IPS-18a (cell line): ENCODE data around the gene MDC1.
"Not testable (repeated sequence)": the region's sequence is repeated elsewhere in the genome, so short reads cannot be mapped to it uniquely, and the experiment has no call there.

Source experiments
- H3K27ac ChIP-seq: one replicate; pipeline ENCODE4 v1.5.1; 2013; ENCODE audit warnings: low read length
- H3K27me3 ChIP-seq: one replicate; pipeline ENCODE4 v1.6.1; 2013; ENCODE audit warnings: mild to moderate bottlenecking, low read length; ENCODE audit not compliant: control insufficient read depth, insufficient read depth
- H3K36me3 ChIP-seq: one replicate; pipeline ENCODE4 v1.6.1; 2013; ENCODE audit warnings: low read depth, low read length; ENCODE audit not compliant: control insufficient read depth
- H3K4me1 ChIP-seq: one replicate; pipeline ENCODE4 v1.6.1; 2013; ENCODE audit warnings: low read depth, low read length; ENCODE audit not compliant: control insufficient read depth
- H3K4me3 ChIP-seq: one replicate; pipeline ENCODE4 v1.5.1; 2013; ENCODE audit warnings: low read length
- H3K9ac ChIP-seq: one replicate; pipeline ENCODE4 v1.6.1; 2013; ENCODE audit warnings: mild to moderate bottlenecking, low read length, moderate library complexity
- H3K9me3 ChIP-seq: one replicate; pipeline ENCODE4 v1.6.1; 2013; ENCODE audit warnings: low read depth, low read length; ENCODE audit not compliant: control insufficient read depth

Gene MDC1

GRCh38 chr6:30756405-30757003 is 39.4 kb upstream of the MDC1 start:
- not testable (repeated sequence) for H3K36me3 ChIP-seq, H3K9me3 ChIP-seq, H3K9ac ChIP-seq, H3K27ac ChIP-seq, H3K27me3 ChIP-seq, H3K4me3 ChIP-seq, H3K4me1 ChIP-seq

- no peak overlapping the region for H3K9ac ChIP-seq
- H3K27me3 ChIP-seq: no peaks in the 10 kb centered on the region
- peaks cover 5% of the 10 kb centered on the region for H3K4me1 ChIP-seq
- no peaks in the 10 kb centered on the region for H3K36me3 ChIP-seq
- H3K9me3 ChIP-seq: no peaks in the 10 kb centered on the region
- H3K4me3 ChIP-seq: no peak overlapping the region
- no peak overlapping the region for H3K27ac ChIP-seq
These were observed 37.5 kb upstream of the MDC1 start for GRCh38 chr6:30754631-30755030.

- Histone ChIP-seq H3K9ac (no peak overlapping the region), H3K27ac (no peak overlapping the region), H3K36me3 (no peaks in the 10 kb centered on the region), H3K9me3 (no peaks in the 10 kb centered on the region), H3K4me1 (peaks cover 4% of the 10 kb centered on the region), H3K27me3 (no peaks in the 10 kb centered on the region), H3K4me3 (no peak overlapping the region)
These were observed 35.3 kb upstream of the MDC1 start for GRCh38 chr6:30752157-30752927.

GRCh38 chr6:30750379-30750668 is 33.2 kb upstream of the MDC1 start:
- H3K9me3 ChIP-seq: no peaks in the 10 kb centered on the region
- no peaks in the 10 kb centered on the region for H3K27me3 ChIP-seq
- no peak overlapping the region for H3K27ac ChIP-seq
- no peaks in the 10 kb centered on the region for H3K36me3 ChIP-seq
- peaks cover 4% of the 10 kb centered on the region for H3K4me1 ChIP-seq
- no peak overlapping the region for H3K4me3 ChIP-seq
- no peak overlapping the region for H3K9ac ChIP-seq

- Histone ChIP-seq H3K27ac (no peak overlapping the region), H3K4me1 (peaks cover 4% of the 10 kb centered on the region), H3K9ac (no peak overlapping the region)
These were observed 32.7 kb upstream of the MDC1 start for GRCh38 chr6:30749554-30750378.

GRCh38 chr6:30748851-30749540 is 31.9 kb upstream of the MDC1 start:
- peaks cover 4% of the 10 kb centered on the region for H3K4me1 ChIP-seq
- H3K36me3 ChIP-seq: no peaks in the 10 kb centered on the region
- H3K27me3 ChIP-seq: no peaks in the 10 kb centered on the region
- H3K9ac ChIP-seq: no peak overlapping the region
- H3K9me3 ChIP-seq: no peaks in the 10 kb centered on the region
- no peak overlapping the region for H3K27ac ChIP-seq
- no peak overlapping the region for H3K4me3 ChIP-seq

More at GRCh38 chr6:30749554-30750378, 32.7 kb upstream of the MDC1 start:
- no peak overlapping the region for H3K4me3 ChIP-seq
- no peaks in the 10 kb centered on the region for H3K27me3 ChIP-seq
- H3K9me3 ChIP-seq: no peaks in the 10 kb centered on the region
- no peaks in the 10 kb centered on the region for H3K36me3 ChIP-seq

GRCh38 chr6:30747902-30748769 is 31.1 kb upstream of the MDC1 start:
- Histone ChIP-seq H3K4me3 (no peak overlapping the region), H3K4me1 (peaks cover 4% of the 10 kb centered on the region), H3K9me3 (no peaks in the 10 kb centered on the region), H3K9ac (no peak overlapping the region), H3K27me3 (no peaks in the 10 kb centered on the region), H3K36me3 (no peaks in the 10 kb centered on the region), H3K27ac (no peak overlapping the region)

GRCh38 chr6:30747300-30747687 is 30.2 kb upstream of the MDC1 start:
- Histone ChIP-seq H3K9me3 (no peaks in the 10 kb centered on the region), H3K36me3 (no peaks in the 10 kb centered on the region), H3K27ac (no peak overlapping the region), H3K27me3 (no peaks in the 10 kb centered on the region), H3K4me1 (peaks cover 4% of the 10 kb centered on the region), H3K4me3 (no peak overlapping the region), H3K9ac (no peak overlapping the region)

GRCh38 chr6:30744054-30744805 is 27.1 kb upstream of the MDC1 start, which contains the start of gene IER3:
Gene IER3 (minus strand): TSS chr6:30744547. CDS start chr6:30744518, 29 bp downstream.
- Histone ChIP-seq H3K27ac (no peak within 1 kb of the TSS), H3K9me3 (no peaks in the 10 kb centered on the region), H3K4me1 (peaks cover 11% of the 10 kb centered on the region), H3K9ac (peak within 1 kb of the TSS; percentile 71), H3K27me3 (no peaks in the 10 kb centered on the region), H3K36me3 (peaks cover 12% of the 10 kb centered on the region), H3K4me3 (peak within 1 kb of the TSS; percentile 91)
